GM18517 (cell line): Measurements from ENCODE around the gene GSTM2.

Experiments used
- ATAC-seq: cut with Tn5 transposase; IDR thresholded peaks from one replicate; pipeline ENCODE4 v1.9.1; 2021; ENCODE audit warnings: mild to moderate bottlenecking, moderate library complexity; ENCODE audit not compliant: unreplicated experiment

Gene GSTM2

DNA sequence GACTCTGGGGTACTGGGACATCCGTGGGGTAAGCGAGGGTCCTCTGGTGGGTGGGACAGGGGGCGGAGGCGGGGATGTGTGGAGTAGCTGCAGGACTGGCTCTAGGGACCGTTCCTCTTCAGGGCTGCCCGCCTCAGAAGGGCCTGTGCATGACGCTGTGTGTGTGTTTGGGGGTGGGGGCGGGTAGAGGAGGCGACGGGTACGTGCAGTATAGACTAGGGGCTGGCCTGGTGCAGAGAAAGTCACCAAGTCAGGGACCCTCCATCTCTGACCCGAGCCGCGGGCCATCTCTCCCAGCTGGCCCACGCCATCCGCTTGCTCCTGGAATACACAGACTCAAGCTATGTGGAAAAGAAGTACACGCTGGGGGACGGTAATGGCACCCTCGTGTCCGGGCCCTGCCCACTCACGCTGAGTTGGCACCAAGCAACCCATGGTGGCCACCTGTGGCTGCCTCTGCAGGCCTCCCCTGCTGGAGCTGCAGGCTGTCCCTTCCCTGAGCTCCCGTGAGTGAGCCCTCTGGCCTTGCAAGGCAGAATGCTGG, 44.5 kb downstream of the GSTM2 start:
- ATAC-seq = no peak

GRCh38 chr1:109713636-109714035, 45.8 kb downstream of the GSTM2 start:
- ATAC-seq = no peak

GRCh38 chr1:109714661-109715372, 47.0 kb downstream of the GSTM2 start:
- no peak for ATAC-seq

- ATAC-seq = no peak
Measured at GRCh38 chr1:109716121-109716520, 48.3 kb downstream of the GSTM2 start.

- no peak for ATAC-seq
Measured at GRCh38 chr1:109716570-109717090, 48.8 kb downstream of the GSTM2 start.

GRCh38 chr1:109717729-109718128, 49.9 kb downstream of the GSTM2 start:
- ATAC-seq = no peak

DNA sequence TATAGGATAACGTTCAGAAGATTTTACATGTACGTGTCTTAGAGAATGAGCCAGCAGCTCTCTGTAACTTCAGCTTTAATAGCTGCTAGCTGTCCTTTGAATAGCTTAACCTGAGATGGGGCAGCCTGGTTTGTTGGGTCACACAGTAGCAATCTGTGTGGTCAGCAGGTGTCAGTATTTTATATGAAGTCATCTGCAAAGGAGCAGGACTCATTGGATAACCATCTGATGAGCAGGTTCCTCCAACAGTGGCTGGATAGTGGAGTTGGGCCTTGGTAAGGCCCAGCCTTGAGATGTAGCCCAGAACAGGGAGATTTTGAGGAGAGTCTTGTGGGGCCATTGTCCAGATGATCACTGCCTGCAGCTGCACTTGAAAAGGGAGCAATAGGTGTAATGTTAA, 50.6 kb downstream of the GSTM2 start:
- ATAC-seq = no peak

GRCh38 chr1:109719337-109719837, 51.5 kb downstream of the GSTM2 start:
- ATAC-seq = peak; percentile 76

GRCh38 chr1:109721042-109721441, 53.2 kb downstream of the GSTM2 start:
- no peak for ATAC-seq

DNA sequence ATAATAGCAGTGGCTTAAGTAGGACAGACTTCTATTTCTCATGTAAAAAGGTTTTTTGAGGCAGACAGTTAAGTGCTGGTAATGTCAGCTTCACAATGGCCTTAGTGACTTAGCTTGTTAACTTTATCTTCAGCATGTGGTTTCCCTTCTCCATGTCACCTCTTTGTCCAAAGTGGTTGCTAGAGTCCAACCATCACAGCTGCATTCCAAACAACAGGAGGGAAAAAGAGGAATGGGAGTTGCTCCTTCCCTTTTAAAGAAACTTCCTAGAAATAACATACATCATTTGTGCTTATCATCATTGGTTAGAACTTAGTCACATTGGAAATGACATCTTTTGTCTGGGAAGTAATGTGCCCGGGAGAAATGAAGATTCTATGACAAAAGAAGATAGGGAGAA, 54.1 kb downstream of the GSTM2 start:
- ATAC-seq = no peak

DNA sequence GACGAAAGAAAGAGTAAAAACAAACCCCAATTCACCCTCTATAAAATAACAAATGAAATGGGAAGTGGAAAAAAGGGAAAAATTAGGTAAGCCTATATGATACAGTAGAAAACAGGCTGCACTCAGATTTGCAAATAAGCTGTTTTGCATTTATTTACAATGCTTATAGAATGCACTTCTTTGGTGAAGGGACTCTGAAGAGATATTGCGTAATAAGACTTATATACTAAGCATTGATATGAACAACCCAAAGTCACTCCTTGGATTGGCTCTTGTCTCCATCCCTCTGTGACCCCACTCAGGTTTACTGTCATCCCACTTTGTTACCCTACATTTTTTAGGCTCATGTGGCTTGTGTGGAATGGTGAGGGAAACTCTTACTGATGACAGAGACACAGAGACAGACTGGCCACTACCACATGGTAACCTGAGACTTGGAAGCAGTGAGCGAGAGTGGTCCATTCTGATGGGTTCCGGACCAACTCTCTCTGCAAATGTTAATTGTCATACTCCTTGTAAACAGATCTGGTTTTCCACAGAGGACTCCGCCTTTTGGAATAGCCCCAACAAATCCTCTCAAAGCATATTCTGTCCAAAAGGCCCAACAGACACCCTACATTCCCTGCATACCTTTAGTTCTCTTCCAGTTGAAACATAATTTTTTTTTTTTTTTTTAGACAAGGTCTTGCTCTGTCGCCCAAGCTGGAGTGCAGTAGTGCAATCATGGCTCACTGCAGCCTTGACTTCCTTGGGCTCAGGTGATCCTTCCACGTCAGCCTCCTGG, 55.2 kb downstream of the GSTM2 start:
- ATAC-seq = no peak
